HG02938 (cell line): ENCODE measurements around the gene C17orf100.
"Not testable (repeated sequence)": the region's sequence is repeated elsewhere in the genome, so short reads cannot be mapped to it uniquely, and the experiment has no call there.

Experiments used
- ATAC-seq: cut with Tn5 transposase; IDR thresholded peaks from one replicate; pipeline ENCODE4 v1.9.1; 2021; ENCODE audit warnings: mild to moderate bottlenecking, moderate library complexity; ENCODE audit not compliant: unreplicated experiment

C17orf100 gene

DNA sequence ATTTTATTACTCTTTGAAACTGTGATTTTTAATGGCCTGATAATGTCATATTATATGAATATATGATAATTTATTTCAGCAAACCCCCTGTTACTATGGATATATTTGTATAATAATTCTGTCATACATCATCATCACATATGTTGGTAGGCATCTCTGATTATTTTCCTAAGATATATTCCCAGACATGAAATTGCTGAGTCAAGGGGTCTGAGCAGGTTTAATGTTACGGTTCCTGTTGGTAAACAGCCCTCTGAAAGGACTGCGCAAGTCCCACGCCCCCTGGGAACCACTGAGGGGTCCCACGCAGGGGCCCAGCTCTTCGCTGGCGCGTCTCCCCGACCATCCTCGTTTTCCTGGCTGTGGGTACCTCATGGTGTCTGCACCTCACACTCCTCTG, 37.4 kb downstream of the C17orf100 start:
- ATAC-seq = no peak

DNA sequence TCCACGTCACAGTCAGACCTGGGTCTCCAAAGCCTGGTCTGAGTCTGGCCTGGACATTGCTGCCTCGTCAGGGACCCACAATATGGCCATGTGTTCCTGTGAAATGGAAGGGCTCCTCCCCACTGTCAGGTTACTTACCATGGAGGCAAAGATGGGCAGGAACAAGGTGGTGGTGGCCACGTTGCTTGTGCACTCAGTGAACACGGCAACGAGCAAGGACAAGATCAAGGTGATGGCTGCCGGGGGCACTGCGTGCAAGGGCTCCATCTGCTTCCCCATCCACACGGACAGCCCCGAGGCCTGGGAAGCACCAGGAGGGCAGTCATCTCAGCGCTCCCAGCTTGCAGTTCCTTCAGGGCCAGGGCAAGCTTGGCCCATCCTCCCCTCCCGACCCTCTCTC, 39.1 kb downstream of the C17orf100 start:
- ATAC-seq = no peak

DNA sequence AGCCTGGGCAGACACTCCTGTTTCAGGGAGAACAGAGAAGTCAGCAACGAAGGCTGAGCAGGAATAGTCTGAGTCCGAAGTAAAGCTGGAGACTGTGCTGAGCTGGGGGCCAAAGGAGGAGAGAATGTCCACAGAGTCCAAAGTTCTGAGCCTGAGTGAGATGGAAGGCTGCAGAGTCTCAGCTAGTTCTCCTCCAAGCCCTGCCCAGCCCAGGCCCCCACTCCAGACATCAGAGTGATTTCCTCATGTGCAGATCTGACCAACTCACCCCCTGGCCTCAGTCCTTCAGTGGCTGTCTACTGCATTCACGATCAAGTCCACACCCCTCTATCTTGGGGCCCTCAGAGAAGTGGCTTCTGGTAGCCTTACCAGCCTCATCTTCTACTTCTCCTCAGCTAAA, 40.0 kb downstream of the C17orf100 start:
- no peak for ATAC-seq

DNA sequence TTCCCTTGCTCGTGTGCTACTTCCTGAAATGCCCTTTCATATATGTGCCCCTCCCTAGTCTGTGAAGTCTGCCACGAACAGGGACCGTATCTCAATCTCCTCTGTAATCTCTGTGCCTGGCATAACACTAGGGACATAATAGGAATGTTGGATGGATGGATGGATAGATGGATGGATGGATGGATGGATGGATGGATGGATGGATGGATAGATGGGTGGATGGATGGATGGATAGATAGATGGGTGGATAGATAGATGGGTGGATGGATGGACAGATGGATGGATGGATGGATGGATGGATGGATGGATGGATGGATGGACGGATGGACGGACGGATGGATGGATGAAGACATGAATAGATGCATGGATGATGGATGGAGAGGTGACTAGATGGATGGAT, 40.4 kb downstream of the C17orf100 start:
- ATAC-seq = not testable (repeated sequence)

DNA sequence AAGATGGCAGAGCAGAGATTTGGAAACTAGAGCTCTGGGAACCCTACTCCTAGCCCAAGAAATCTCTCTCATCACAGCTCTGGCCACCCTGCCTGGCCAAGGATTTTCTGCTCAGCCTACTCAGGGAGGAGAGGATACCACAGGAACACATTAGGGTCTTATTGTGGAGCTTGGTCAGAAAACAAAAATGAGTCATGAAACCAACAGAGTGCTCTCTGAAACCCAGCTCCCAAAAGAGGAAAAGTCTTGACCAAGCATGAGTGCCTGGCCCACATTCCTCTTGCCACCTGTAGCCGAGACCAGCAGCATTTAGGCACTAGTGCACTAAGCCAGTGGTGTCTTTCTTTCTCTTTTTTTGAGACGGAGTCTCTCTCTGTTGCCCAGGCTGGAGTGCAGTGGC, 43.5 kb downstream of the C17orf100 start:
- ATAC-seq = no peak

DNA sequence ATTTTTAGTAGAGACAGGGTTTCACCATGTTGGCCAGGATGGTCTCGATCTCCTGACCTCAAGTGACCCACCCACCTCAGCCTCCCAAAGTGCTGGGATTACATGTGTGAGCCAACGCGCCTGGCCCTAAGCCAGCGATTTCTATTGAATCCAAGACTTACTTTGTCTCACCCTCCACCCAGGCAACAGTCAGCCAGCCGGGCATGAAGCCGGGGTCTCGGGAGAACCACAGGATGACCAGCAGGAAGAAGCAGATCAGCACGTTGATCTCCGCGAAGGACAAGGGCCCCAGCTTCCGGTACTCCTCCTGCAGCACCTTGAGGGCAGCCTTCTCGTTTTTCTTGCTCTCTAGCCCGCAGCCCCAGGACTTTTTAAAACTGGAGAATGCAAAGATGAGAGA, 44.0 kb downstream of the C17orf100 start:
- no peak for ATAC-seq

DNA sequence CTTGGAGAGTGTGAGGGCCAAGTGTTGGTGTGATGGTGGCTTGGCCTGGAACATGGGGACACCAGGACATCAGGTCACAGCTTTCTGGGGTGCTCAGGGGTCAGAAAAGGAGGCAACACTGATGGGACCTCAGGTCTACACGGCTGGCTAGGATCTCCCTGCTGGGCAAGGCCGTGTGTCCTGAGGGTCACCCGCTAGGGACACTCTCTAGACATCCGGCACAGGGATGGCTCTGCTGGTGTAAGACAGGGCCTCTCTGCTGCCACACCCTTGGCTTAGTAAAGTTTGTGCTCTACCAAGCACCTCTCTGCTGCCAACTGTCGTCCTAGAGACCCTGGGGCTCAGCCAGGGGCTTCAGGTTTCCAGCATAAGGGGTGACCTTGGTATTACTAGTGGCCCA, 45.3 kb downstream of the C17orf100 start:
- no peak for ATAC-seq

DNA sequence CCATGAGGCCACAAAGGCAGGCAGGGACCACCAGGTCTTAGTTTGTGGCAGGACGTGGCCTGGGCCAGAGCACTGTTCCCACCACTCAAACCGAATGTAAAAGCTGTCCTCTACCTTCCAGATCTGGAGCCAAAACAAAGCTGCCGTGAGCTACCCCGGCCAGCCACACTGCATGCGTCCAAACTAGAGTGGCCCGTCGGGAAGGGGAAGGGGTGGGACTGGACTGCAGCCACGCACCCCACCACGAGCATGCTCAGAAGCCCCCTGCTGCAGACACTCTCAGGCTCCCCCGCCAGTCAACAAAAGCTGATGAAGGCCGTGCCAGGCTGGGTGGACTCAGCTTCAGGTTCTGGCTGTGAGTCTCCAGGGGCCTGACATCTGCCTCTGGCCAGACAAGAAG, 46.4 kb downstream of the C17orf100 start:
- ATAC-seq = no peak

DNA sequence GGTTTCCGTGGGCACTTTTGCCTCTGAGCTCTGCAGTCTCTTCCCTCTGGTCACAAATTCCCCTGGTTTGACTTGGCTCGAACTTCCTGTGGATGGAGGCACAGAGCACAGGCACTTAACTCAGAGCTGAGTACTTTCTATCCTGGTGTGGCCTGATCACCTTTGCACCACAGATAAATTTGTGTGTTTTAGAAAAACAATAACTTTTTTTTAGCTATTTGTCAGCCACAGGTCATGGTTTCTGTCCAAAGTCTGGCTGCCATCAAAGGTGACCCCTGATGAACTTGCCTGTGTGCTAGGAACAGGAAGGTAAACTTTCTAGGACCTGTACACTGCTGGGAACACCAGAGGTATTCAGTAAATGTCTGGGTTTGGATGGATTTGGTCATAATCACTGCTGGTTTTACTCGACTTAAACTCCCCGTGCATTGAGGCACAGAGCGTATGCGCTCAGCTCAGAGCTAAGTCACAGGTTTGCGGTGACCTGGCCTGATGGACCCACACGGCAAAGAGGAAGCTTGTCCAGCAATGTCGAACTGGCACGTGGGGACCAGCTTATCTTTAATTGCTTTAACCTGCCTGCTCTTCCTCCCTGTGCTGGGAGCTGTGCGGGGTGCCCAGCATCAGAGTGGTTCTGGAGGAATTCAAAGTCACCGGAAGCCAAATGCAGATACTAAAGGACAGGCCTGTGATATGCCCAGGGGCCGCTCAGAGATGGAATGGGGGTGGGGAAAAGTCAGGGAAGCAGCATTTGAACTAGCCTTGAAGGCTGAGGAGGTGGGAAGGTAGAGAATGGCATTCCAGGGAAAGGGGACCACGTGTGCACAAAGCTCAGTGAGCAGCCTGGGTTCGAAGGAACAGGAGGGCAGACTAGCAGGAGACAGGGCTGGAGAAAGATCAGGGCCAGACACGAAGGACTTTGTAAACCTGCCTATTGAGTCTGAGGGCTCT, 48.7 kb downstream of the C17orf100 start:
- no peak for ATAC-seq

DNA sequence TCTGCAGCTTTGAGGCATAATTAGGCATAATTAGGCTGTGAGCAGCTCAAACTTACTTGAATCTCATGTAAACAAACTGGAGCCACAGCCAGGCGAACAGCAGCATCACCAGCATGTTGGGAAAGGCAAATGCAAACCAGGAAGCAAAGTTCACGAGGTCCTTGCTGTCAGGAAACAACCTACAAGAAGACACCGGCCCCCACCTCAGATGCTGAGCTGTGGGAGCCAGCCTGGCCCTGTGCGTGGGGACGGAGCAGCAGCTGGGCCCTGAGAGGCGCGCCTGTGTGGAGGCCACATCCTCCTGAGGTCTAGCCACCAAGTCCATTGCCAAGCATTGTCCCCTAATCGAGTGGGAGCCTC, 49.4 kb downstream of the C17orf100 start:
- no peak for ATAC-seq

DNA sequence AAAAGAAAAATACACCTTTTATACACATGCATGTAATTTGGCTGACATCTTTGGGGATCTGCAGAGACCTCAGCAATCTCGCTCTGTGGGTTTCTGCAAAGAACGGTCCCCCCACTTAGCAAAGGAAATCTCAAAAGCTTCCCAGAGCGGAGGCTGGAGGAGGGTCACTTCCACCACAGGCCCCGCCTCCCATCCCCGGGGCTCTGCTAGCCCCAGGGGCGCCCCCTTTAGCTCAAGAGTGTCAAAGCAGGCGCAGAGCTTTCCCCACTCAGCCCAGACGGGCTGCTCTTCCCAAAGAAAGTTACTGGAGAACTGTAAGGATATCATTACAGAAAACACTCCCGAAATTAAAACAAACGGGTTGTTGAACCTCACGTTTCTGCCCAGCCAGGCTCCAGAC, 50.2 kb downstream of the C17orf100 start:
- no peak for ATAC-seq

DNA sequence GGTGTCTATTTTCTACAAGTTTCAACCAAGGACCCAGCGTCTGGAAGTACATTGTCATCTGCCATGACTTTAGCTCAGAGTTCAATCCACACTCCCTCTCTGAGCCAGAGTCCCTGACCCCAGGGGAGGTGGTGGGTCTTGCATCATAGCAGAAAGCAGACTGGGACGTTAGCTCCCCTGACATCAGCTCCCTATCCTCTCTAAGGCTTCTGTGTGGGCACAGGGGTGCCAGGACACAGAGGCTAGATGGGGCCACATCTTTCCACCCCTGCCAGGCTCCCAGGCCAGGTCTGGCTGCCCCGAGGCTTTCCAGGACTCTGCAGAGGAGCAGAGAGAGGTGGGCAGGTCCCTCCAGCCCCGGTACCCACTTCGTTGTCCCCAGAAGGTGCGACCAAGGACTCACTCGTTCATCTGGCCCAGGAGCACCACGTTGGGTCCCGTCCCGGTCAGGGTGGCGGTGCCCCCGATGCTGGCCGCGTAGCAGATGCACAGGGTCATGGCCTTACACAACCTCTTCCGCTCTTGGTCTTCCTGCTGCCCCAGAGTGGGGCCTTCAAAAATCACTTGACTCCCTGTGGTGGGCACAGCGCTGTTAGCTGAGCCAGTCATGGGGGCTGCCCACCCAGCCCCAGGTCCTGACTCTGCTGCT, 51.1 kb downstream of the C17orf100 start:
- no peak for ATAC-seq
